SJSA1 (cell line): ENCODE results near the gene RIMBP2. TPM values are rescaled to one million over a fixed set of nuclear protein-coding genes. Genes with fewer than 3 reads are reported as not detected.
A peak's percentile ranks its signal among the peaks of the same experiment; 100 is the strongest.

Experiments used
- DNase-seq, 2 experiments: peaks; one replicate each; pipeline ENCODE4 v3.0.0-alpha.2; 2015 to 2020; ENCODE audit warnings: low spot score in 2 of 2, low read depth in 1 of 2
- H3K27ac ChIP-seq: fragments of 250-450 bp; sonication (Bioruptor Pico); 2 replicates; pipeline ENCODE4 v1.5.1; 2020; ENCODE audit warnings: mild to moderate bottlenecking, moderate library complexity
- H3K27me3 ChIP-seq: fragments of 250-450 bp; sonication (Bioruptor Pico); replicated peaks from 2 replicates; pipeline ENCODE4 v1.5.1; 2020; ENCODE audit warnings: mild to moderate bottlenecking, moderate library complexity
- H3K36me3 ChIP-seq: fragments of 250-450 bp; sonication (Bioruptor Pico); 2 replicates; pipeline ENCODE4 v1.5.1; 2020; ENCODE audit warnings: mild to moderate bottlenecking
- H3K4me1 ChIP-seq: fragments of 250-450 bp; sonication (Bioruptor Pico); replicated peaks from 2 replicates; pipeline ENCODE4 v1.6.1; 2021; ENCODE audit warnings: mild to moderate bottlenecking
- H3K4me3 ChIP-seq: fragments of 250-450 bp; sonication (Bioruptor Pico); 2 replicates; pipeline ENCODE4 v1.5.1; 2020; ENCODE audit warnings: mild to moderate bottlenecking
- H3K9me3 ChIP-seq: fragments of 250-450 bp; sonication (Bioruptor Pico); replicated peaks from 2 replicates; pipeline ENCODE4 v1.5.1; 2020; ENCODE audit warnings: mild to moderate bottlenecking
- total RNA-seq: library from RNA; depleted of rRNA; stranded (reverse); fragments of >200 nt; shearing (Covaris generic); gene quantifications from 2 replicates; pipeline ENCODE4 v1.2.3, GENCODE V29; 2014

Gene RIMBP2
- total RNA-seq, 1 experiment from 2014 or later: 0.16 TPM

DNA sequence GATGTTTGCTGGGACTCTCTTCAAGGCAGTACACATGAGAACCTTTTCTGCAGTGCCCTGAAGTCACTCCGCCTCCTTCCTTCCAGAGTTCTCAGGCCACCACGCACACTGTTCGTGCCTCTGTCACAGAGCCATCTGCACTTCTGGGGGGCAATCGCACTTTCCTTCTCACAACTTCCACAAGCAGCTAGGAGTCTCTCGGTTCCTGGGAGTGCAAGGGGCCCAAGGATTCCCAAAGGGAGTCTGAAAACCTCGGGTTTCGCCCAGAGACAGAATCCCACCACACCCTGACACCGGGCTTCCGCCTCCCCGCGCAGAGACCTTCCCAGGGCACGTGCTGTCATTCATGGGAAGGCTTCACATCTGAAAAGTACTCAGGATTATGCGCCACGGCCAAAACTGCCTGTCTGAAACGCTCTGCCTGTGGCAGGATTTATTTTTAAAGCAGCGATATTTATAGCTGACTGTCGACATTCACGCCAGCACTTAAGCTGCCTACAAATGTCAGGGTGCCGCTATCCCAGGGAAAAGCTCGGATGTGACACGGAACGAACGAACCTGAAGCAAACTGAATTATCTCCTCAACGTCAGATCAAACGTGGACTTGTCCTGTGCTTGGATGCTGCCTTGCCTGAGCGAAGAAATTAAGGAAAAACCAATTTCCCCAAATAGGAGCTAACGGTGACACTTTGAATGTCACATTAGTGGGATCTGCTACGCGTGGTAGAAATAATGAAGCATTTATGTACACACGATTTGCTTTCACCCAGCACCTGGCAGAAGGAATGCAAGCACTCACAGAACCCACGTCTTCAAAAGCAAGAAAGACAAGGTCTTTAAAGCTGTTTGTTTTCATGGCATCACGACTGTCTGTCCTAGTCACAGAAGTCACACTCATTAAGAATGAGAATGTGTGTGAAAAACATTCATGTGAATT is 224.4 kb downstream of the RIMBP2 start:
- Histone ChIP-seq H3K27ac (no peak overlapping the region), H3K4me1 (no peaks in the 10 kb centered on the region), H3K4me3 (no peak overlapping the region), H3K27me3 (peaks cover 99% of the 10 kb centered on the region), H3K9me3 (peaks cover 39% of the 10 kb centered on the region), H3K36me3 (no peaks in the 10 kb centered on the region)
- peak; percentile 67 to 92 for DNase-seq

DNA sequence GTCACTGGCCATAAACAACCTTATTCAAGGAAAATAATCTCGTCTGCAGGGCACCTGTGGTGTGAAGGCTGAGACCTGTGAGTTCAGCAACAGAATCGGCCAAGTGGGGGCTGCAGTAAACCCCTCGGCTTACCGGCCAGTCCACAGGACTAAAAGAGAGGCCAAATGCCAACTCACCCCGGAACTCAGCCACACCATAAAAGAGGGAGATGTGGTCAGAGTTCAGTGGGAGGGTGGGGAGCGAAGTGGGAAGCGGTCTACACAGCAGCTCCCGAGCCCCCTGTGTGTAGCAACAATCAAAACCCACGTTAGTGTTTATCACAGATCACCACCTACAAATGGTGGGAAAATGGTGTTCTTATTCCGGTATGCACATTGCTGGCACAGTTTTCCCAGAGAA is 225.4 kb downstream of the RIMBP2 start:
- H3K36me3 ChIP-seq: no peaks in the 10 kb centered on the region
- H3K4me3 ChIP-seq: no peak overlapping the region
- no peaks in the 10 kb centered on the region for H3K4me1 ChIP-seq
- peaks cover 99% of the 10 kb centered on the region for H3K27me3 ChIP-seq
- DNase-seq: peak; percentile 70 to 88
- peaks cover 38% of the 10 kb centered on the region for H3K9me3 ChIP-seq
- no peak overlapping the region for H3K27ac ChIP-seq

DNA sequence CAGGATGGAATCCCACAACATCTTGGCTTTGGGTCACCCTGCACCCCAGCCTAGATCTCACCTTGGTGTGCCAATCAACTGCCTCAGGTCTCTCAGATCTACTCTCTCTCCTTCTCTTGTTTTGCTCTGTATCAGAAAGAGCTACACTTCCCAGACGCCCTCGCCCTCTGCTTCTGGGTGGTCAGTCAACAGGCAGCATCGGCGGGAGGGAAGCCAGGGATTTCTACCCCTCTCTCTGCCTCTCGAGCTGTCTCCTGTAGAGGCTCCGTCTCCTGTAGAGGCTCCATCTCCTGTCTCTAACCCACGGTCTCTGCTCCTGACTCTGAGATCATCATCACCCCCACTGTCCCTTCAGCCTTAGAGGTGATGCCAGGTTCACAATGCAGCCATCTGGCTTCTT is 226.8 kb downstream of the RIMBP2 start:
- peak in 1 of 2 experiments; percentile 90 for DNase-seq
- Histone ChIP-seq H3K36me3 (no peaks in the 10 kb centered on the region), H3K9me3 (peaks cover 44% of the 10 kb centered on the region), H3K27ac (no peak overlapping the region), H3K4me3 (no peak overlapping the region), H3K4me1 (no peaks in the 10 kb centered on the region), H3K27me3 (peaks cover 99% of the 10 kb centered on the region)

DNA sequence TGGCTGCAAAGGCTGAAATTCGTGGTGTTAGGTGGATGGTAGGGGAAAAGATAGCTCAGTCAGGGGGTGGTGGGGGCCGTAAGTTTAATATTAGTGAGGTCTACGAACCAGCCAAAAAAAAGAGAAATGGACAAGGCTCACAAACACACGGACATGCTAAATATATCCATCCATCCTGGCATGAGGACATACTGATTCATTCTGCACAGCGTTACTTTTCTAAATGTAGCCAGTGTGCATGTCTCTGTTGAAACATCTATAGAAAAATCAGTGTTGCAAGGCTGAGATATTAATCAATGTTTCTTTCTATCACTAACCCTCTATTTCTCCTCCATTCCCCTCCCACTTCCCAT is 227.8 kb downstream of the RIMBP2 start:
- no peaks in the 10 kb centered on the region for H3K36me3 ChIP-seq
- no peak overlapping the region for H3K4me3 ChIP-seq
- peaks cover 44% of the 10 kb centered on the region for H3K9me3 ChIP-seq
- DNase-seq: peak in 1 of 2 experiments; percentile 63
- H3K4me1 ChIP-seq: no peaks in the 10 kb centered on the region
- no peak overlapping the region for H3K27ac ChIP-seq
- H3K27me3 ChIP-seq: peaks cover 95% of the 10 kb centered on the region

DNA sequence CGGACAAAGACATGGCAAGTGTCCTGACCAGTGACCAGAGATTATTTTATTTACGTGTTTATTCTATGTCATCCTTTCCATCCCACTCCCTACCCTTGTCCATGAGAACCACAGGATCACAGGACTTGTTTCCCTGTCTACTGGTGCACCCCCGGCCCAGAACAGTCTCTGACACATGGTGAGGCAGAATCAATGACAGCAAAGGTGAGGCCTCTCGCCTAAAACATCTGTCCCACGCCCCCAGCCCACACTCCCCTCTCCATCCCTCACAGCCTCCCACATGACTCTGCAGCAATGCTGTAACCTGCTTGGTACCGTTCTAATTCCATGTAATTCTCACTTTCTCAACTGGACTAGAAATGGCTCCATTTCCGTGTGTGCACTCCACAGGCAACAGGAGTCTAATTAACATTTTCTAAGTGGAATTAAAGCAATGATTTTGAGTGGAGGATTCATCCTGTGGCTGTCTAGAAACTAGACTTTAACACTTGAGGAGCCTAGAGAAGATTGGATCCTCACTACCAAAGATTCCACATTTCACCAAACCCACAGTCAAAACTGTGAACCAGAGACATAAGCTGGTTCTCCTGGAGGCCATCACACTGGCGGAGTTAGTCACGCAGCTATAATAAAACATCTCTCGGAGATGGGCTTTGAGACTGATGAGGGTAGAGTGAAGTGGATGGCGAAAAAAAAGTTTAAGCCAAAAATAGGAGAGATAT is 228.3 kb downstream of the RIMBP2 start:
- peaks cover 90% of the 10 kb centered on the region for H3K27me3 ChIP-seq
- H3K4me3 ChIP-seq: no peak overlapping the region
- H3K9me3 ChIP-seq: peaks cover 44% of the 10 kb centered on the region
- no peaks in the 10 kb centered on the region for H3K4me1 ChIP-seq
- no peaks in the 10 kb centered on the region for H3K36me3 ChIP-seq
- no peak overlapping the region for H3K27ac ChIP-seq
- DNase-seq: peak; percentile 56 to 89

DNA sequence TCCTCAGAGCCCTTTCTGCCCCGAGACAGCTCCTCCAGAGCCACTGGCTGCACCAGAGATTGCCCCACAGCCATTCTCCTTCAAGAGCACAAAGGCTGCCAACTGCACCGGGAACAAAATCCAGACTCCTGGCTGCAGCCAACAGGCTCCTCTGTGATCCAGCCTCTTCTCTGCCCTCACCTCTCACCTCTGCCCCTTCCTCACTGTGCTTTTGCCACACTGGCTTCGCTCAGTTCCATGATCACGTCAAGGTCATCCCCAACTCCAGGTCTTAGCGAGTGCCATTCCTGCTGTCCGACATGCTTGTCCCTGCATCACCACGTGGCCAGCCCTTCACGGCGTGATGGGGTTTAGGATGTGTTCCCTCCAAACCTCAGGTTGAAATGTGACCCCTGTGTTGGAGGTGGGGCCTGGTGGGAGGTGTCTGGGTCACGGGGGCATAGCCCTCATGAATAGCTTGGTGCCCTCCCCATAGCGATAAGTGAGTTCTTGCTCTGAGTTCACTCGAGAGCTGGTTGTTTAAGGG is 229.1 kb downstream of the RIMBP2 start:
- Histone ChIP-seq H3K36me3 (no peaks in the 10 kb centered on the region), H3K4me1 (no peaks in the 10 kb centered on the region), H3K27me3 (peaks cover 81% of the 10 kb centered on the region), H3K4me3 (no peak overlapping the region), H3K9me3 (peaks cover 44% of the 10 kb centered on the region), H3K27ac (no peak overlapping the region)
- DNase-seq: peak; percentile 65 to 91

DNA sequence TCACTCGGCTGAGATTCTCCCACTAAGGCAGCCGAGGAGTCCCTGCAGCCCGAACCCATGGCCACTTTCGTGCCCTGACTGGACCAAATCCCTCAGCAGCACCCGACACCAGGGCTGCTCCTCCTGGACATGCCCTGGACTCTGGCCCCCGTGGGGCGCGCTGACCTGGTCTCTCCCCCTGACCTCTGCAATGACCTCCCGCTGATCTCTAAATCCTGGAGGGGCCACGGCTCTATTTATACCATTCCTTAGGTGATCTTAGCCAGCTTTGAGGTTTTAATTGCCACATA is 230.0 kb downstream of the RIMBP2 start:
- Histone ChIP-seq H3K27me3 (peaks cover 73% of the 10 kb centered on the region), H3K4me1 (no peaks in the 10 kb centered on the region)

DNA sequence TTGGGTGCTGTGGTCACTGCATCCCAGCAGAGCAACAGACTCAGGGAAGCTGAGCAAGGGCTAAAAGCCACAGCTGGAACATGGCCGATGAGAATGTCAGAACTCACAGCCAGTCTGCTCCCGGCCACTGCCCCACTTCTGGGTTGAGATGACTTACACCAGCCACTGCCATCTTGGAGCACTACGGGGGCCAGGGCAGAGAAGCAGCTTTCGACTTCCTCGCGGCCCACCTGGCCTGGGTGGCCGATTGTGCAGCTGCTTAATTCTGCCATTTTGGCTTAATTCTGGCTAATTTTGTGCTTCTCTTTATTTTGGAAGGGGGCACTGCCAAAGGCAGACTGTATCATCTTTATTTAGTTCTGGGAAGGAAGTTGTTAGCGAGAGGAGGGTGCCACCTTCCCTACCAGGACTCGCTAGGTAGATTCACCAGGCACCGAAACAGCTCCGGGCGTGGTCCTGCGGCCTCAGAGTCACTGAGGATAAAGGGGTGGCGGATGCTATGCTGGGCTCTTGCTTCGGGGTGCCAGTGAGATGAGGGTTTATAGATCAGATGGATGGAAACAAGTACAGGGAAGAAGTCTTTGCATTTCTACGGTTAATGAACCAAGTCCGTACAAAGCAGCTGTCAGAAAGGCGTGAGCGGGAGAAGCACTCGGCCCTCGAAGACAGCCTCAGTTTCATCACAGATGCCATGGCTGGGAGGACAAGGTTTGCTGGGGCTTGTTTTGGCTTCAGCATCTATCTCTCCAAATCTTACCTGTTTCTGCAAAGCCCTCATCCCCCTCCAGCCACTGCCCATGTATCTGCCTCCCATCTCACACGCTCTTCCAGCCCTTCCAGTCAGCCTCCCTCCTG is 230.6 kb downstream of the RIMBP2 start:
- H3K9me3 ChIP-seq: peaks cover 35% of the 10 kb centered on the region
- no peak overlapping the region for H3K27ac ChIP-seq
- H3K27me3 ChIP-seq: peaks cover 67% of the 10 kb centered on the region
- no peaks in the 10 kb centered on the region for H3K36me3 ChIP-seq
- no peaks in the 10 kb centered on the region for H3K4me1 ChIP-seq
- DNase-seq: peak; percentile 69 to 92
- H3K4me3 ChIP-seq: no peak overlapping the region

More for the DNA sequence above, 230.0 kb downstream of the RIMBP2 start:
- Histone ChIP-seq H3K9me3 (peaks cover 41% of the 10 kb centered on the region), H3K4me3 (no peak overlapping the region), H3K36me3 (no peaks in the 10 kb centered on the region), H3K27ac (no peak overlapping the region)
- no peak for DNase-seq

DNA sequence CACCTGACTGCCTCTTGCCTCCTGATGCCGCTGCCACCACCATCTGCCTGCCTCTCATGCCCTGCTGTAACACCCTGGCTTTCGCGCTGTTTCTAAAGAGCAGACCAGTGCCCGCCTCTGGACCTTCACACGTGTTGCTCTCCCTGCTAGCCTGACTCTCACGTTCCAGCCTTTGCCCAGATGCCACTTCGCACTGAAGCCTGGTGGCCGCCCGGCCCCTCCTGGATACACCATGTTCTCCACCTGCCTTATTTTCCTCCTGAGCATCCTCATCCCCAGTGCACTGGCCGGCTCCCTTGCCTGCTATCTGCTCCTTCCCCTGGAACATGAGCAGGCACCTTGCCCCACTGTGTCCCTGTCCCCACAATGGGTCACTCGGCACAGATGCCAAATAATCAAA is 231.9 kb downstream of the RIMBP2 start:
- peaks cover 27% of the 10 kb centered on the region for H3K9me3 ChIP-seq
- H3K27ac ChIP-seq: no peak overlapping the region
- no peaks in the 10 kb centered on the region for H3K4me1 ChIP-seq
- peak; percentile 64 to 92 for DNase-seq
- H3K36me3 ChIP-seq: no peaks in the 10 kb centered on the region
- H3K4me3 ChIP-seq: no peak overlapping the region
- H3K27me3 ChIP-seq: peaks cover 54% of the 10 kb centered on the region

DNA sequence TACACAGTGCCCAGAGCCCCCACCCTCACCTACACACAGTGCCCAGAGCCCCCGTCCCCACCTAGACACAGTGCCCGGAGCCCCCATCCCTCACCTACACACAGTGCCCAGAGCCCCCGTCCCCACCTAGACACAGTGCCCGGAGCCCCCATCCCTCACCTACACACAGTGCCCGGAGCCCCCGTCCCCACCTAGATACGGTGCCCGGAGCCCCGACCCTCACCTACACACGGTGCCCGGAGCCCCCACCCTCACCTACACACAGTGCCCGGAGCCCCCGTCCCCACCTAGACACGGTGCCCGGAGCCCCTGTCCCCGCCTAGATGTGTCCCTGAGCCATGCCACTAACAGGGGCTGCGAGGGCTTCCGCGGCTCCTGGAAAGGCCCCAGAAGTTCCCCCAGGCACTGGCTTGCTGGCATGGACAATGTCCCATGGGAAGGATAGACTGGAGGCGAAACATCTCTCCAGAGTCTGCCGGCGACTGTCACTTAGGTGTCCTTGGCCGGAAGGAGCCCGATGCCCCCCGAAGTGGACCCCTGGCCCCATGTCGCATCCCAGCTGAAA is 232.4 kb downstream of the RIMBP2 start:
- Histone ChIP-seq H3K36me3 (no peaks in the 10 kb centered on the region), H3K27ac (no peak overlapping the region), H3K4me1 (no peaks in the 10 kb centered on the region), H3K9me3 (peaks cover 26% of the 10 kb centered on the region), H3K27me3 (peaks cover 49% of the 10 kb centered on the region), H3K4me3 (no peak overlapping the region)
- peak in 1 of 2 experiments; percentile 91 for DNase-seq

DNA sequence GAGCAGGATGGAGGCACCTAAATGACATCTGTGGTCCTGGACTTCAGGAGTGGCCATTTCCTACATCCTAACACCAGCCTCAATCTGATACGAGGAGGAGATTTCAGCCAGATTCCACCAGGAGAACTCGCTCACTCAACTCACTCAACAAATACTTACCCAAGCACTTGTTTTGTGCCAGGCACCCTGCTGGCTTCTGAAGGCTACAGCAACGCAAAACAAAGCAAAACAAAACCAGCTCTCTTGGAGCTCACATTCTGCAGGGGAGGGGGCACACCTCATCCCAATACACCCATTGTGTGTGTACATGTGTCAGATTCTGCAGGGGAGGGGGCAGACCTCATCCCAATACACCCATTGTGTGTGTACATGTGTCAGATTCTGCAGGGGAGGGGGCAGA is 233.7 kb downstream of the RIMBP2 start:
- Histone ChIP-seq H3K36me3 (no peaks in the 10 kb centered on the region), H3K27me3 (peaks cover 36% of the 10 kb centered on the region), H3K4me3 (no peak overlapping the region), H3K9me3 (peaks cover 26% of the 10 kb centered on the region), H3K27ac (no peak overlapping the region), H3K4me1 (no peaks in the 10 kb centered on the region)
- no peak for DNase-seq

DNA sequence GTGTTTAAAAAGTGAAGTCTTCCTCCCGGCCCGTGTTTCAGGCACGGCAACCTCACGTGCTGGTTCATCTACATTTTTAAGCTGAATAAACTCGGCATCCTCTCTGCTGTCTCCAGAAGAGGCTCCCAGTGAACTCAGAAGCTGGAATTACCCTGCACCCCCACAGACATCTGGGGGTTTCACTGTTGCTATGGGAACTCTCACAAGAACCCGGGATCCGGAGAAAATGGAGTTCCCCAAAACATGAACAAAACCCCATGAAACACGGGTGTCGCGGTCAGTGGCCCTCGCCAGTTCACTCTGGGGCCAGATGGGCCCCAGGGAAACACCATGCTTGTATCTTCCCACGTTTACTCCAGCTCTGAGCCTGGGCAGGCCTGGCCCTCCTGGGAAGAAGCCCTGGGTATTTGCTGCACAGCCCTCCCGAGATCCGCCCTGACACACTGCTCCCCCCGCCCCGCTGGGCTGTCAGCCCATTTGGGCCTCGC is 234.7 kb downstream of the RIMBP2 start:
- Histone ChIP-seq H3K9me3 (peaks cover 21% of the 10 kb centered on the region), H3K36me3 (no peaks in the 10 kb centered on the region), H3K4me1 (no peaks in the 10 kb centered on the region), H3K4me3 (no peak overlapping the region), H3K27ac (no peak overlapping the region), H3K27me3 (peaks cover 26% of the 10 kb centered on the region)
- no peak for DNase-seq

DNA sequence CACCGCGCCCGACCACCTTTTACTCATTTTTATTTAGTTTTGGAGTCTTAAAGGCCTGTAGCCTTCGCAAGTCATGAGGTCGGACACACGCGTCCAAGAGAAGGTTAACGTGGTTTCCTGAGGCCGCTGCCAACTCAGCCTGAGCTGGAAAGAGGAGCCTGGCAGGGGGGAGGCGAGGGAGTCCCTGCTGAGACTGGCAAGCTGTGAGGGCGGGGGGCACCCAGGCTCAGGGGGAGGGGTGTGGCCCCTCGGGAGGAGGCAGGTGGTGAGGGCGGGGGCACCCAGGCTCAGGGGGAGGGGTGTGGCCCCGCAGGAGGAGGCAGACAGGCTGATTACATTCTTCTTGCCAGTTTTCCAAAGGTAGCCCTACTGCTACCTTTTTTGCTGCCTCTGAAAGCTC is 235.2 kb downstream of the RIMBP2 start:
- Histone ChIP-seq H3K4me3 (no peak overlapping the region), H3K9me3 (peaks cover 18% of the 10 kb centered on the region), H3K36me3 (no peaks in the 10 kb centered on the region), H3K4me1 (no peaks in the 10 kb centered on the region), H3K27me3 (peaks cover 21% of the 10 kb centered on the region), H3K27ac (no peak overlapping the region)
- DNase-seq: no peak
